ENCODE measurements around the gene GFY.
"Not testable (repeated sequence)": the region's sequence is repeated elsewhere in the genome, so short reads cannot be mapped to it uniquely, and the experiment has no call there.

The GFY gene

DNA sequence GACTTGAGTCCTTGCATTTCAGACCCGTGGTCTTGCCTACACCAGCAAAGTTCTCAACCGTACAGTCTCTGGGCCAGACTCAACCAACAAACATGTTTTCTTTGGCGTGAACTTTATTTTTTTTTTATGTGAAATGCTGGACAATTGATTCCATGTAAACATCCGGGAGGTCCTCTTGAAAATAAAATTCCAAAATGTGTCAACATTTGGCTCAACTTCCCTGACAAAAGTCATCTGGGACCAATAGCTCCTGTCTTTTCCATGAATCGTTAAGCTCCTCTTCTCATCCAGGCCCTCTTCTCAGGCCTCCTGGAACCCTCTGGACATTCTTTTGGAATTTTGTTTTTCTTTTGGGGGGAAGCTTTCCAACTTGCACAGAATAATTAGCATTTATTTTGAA lies 30.6 kb downstream of the GFY start:
- no peak for DNase-seq
- H3K36me3 ChIP-seq (ENCODE audit: control insufficient read depth, insufficient read depth, low read length), result peaks cover 13% of the 10 kb centered on the region
- no peak overlapping the region for H3K27ac ChIP-seq (ENCODE audit: insufficient read depth, low read length, poor library complexity, severe bottlenecking)
- no peaks in the 10 kb centered on the region for H3K27me3 ChIP-seq (replicated peaks; ENCODE audit: control insufficient read depth, insufficient read depth, low read length, poor library complexity, severe bottlenecking)
- no peaks in the 10 kb centered on the region for H3K9me3 ChIP-seq (ENCODE audit: control insufficient read depth, low read length)
- peaks cover 17% of the 10 kb centered on the region for H3K4me1 ChIP-seq (ENCODE audit: control insufficient read depth, insufficient read depth, low read length, poor library complexity, severe bottlenecking)
- H3K4me3 ChIP-seq (ENCODE audit: insufficient read depth, low read depth, low read length, poor library complexity, severe bottlenecking), result no peak overlapping the region

DNA sequence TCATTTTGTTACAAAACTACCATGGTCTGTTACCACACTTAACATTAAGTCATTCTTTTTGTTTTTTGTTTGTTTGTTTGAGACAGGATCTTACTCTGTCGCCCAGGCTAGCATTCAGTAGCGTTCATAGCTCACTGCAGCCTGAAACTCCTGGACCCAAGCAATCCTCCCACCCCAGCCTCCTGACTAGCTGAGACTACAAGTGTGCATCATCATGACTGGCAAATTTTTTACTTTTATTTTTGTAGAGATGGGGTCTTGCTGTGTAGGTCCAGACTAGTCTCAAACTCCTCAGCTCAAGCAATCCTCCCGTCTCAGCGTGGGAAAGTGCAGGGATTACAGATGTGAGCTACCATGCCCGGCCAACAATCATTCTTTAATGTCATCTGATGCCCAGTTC lies 31.1 kb downstream of the GFY start:
- Histone ChIP-seq H3K4me1 (ENCODE audit: control insufficient read depth, insufficient read depth, low read length, poor library complexity, severe bottlenecking) (peaks cover 16% of the 10 kb centered on the region), H3K9me3 (ENCODE audit: control insufficient read depth, low read length) (no peaks in the 10 kb centered on the region), H3K27me3 (replicated peaks; ENCODE audit: control insufficient read depth, insufficient read depth, low read length, poor library complexity, severe bottlenecking) (no peaks in the 10 kb centered on the region), H3K36me3 (ENCODE audit: control insufficient read depth, insufficient read depth, low read length) (peaks cover 13% of the 10 kb centered on the region), H3K27ac (ENCODE audit: insufficient read depth, low read length, poor library complexity, severe bottlenecking) (no peak overlapping the region), H3K4me3 (ENCODE audit: insufficient read depth, low read depth, low read length, poor library complexity, severe bottlenecking) (no peak overlapping the region)
- DNase-seq, result no peak

DNA sequence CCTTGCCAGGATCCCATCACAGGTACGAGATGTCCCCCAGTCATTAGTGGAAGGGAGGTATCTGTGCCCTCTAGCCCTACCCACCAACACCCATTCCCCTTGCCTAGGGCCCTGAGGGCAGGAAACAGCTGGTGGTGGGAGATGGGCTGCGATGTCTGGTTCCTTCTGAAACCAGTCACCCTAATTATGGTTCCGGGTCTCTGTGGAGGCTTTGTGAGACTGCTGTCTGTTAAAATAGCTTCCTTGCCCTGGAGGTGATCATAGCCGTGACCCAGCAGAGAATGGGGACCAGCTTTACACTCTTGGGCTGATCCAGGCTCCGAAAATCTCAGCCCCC lies 33.3 kb downstream of the GFY start:
- Histone ChIP-seq H3K36me3 (ENCODE audit: control insufficient read depth, insufficient read depth, low read length) (peaks cover 13% of the 10 kb centered on the region), H3K27ac (ENCODE audit: insufficient read depth, low read length, poor library complexity, severe bottlenecking) (peak overlapping the region; percentile 56)

DNA sequence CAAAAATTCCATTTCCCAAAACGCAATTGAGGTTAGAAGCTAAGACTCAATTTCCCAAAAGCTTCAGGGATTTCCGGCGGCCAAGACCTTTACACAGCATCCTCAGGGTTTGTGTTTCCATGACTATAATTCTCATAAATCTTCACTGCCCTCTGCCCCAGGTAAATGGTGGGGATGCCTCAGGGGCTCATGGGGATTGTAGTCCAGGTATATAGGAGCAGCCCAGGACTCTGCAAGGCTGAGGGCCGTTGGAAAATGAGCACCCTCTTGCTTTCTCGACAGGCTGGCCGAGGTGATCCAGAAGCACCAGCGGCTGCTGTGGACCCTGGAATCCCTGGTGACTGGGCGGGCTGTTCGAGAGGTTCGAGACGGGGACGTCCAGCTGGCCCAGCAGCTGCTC lies 34.2 kb downstream of the GFY start:
- no peak overlapping the region for H3K27ac ChIP-seq (ENCODE audit: insufficient read depth, low read length, poor library complexity, severe bottlenecking)
- no peak overlapping the region for H3K4me3 ChIP-seq (ENCODE audit: insufficient read depth, low read depth, low read length, poor library complexity, severe bottlenecking)
- no peaks in the 10 kb centered on the region for H3K9me3 ChIP-seq (ENCODE audit: control insufficient read depth, low read length)
- DNase-seq, result no peak
- H3K4me1 ChIP-seq (ENCODE audit: control insufficient read depth, insufficient read depth, low read length, poor library complexity, severe bottlenecking), result peaks cover 7% of the 10 kb centered on the region
- H3K36me3 ChIP-seq (ENCODE audit: control insufficient read depth, insufficient read depth, low read length), result peaks cover 20% of the 10 kb centered on the region
- H3K27me3 ChIP-seq (replicated peaks; ENCODE audit: control insufficient read depth, insufficient read depth, low read length, poor library complexity, severe bottlenecking), result no peaks in the 10 kb centered on the region

More for the DNA sequence above, 33.3 kb downstream of the GFY start:
- Histone ChIP-seq H3K4me1 (ENCODE audit: control insufficient read depth, insufficient read depth, low read length, poor library complexity, severe bottlenecking) (peaks cover 15% of the 10 kb centered on the region), H3K9me3 (ENCODE audit: control insufficient read depth, low read length) (no peaks in the 10 kb centered on the region), H3K27me3 (replicated peaks; ENCODE audit: control insufficient read depth, insufficient read depth, low read length, poor library complexity, severe bottlenecking) (no peaks in the 10 kb centered on the region), H3K4me3 (ENCODE audit: insufficient read depth, low read depth, low read length, poor library complexity, severe bottlenecking) (no peak overlapping the region)
- DNase-seq, result no peak

DNA sequence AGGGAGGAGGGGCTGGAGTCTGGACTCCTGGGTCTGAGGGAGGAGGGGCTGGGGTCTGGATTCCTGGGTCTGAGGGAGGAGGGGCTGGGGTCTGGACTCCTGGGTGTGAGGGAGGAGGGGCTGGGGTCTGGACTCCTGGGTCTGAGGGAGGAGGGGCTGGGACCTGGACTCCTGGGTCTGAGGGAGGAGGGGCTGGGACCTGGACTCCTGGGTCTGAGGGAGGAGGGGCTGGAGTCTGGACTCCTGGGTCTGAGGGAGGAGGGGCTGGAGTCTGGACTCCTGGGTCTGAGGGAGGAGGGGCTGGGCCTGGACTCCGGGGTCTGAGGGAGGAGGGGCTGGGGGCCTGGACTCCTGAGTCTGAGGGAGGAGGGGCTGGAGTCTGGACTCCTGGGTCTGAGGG lies 35.9 kb downstream of the GFY start:
- H3K36me3 ChIP-seq (ENCODE audit: control insufficient read depth, insufficient read depth, low read length), result peaks cover 36% of the 10 kb centered on the region

DNA sequence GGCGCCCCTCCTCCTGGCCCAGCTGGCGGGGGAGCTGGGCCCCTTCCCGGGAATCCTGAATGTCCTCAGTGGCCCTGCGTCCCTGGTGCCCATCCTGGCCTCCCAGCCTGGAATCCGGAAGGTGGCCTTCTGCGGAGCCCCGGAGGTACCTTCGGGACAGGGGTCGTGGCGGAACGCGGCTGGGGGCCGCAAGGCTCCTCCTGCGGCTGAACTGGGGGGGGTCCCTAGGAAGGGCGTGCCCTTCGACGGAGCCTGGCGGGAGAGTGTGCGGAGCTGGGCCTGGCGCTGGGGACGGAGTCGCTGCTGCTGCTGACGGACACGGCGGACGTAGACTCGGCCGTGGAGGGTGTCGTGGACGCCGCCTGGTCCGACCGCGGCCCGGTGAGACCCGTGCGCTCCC lies 36.5 kb downstream of the GFY start:
- H3K4me1 ChIP-seq (ENCODE audit: control insufficient read depth, insufficient read depth, low read length, poor library complexity, severe bottlenecking), result peaks cover 8% of the 10 kb centered on the region
- no peak overlapping the region for H3K4me3 ChIP-seq (ENCODE audit: insufficient read depth, low read depth, low read length, poor library complexity, severe bottlenecking)
- peaks cover 39% of the 10 kb centered on the region for H3K36me3 ChIP-seq (ENCODE audit: control insufficient read depth, insufficient read depth, low read length)
- H3K27me3 ChIP-seq (replicated peaks; ENCODE audit: control insufficient read depth, insufficient read depth, low read length, poor library complexity, severe bottlenecking), result no peaks in the 10 kb centered on the region
- DNase-seq, result no peak
- H3K9me3 ChIP-seq (ENCODE audit: control insufficient read depth, low read length), result no peaks in the 10 kb centered on the region
- H3K27ac ChIP-seq (ENCODE audit: insufficient read depth, low read length, poor library complexity, severe bottlenecking), result no peak overlapping the region

More for the DNA sequence above, 35.9 kb downstream of the GFY start:
- H3K9me3 ChIP-seq (ENCODE audit: control insufficient read depth, low read length); DNase-seq; H3K27me3 ChIP-seq (replicated peaks; ENCODE audit: control insufficient read depth, insufficient read depth, low read length, poor library complexity, severe bottlenecking); H3K27ac ChIP-seq (ENCODE audit: insufficient read depth, low read length, poor library complexity, severe bottlenecking); H3K4me1 ChIP-seq (ENCODE audit: control insufficient read depth, insufficient read depth, low read length, poor library complexity, severe bottlenecking); H3K4me3 ChIP-seq (ENCODE audit: insufficient read depth, low read depth, low read length, poor library complexity, severe bottlenecking): not testable (repeated sequence)

DNA sequence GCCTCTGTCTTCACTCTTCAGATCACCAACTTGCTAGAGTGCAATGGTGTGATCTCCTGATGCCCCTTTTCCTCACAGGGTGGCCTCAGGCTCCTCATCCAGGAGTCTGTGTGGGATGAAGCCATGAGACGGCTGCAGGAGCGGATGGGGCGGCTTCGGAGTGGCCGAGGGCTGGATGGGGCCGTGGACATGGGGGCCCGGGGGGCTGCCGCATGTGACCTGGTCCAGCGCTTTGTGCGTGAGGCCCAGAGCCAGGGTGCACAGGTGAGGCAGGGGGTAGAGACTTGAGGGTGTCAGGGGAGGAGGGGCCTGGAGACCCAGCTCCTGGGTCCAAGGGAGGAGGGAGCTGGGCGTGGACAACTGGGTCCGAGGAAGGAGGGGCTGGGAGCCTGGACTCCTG lies 37.3 kb downstream of the GFY start:
- no peak overlapping the region for H3K4me3 ChIP-seq (ENCODE audit: insufficient read depth, low read depth, low read length, poor library complexity, severe bottlenecking)
- H3K4me1 ChIP-seq (ENCODE audit: control insufficient read depth, insufficient read depth, low read length, poor library complexity, severe bottlenecking), result peaks cover 11% of the 10 kb centered on the region
- H3K27ac ChIP-seq (ENCODE audit: insufficient read depth, low read length, poor library complexity, severe bottlenecking), result no peak overlapping the region
- H3K27me3 ChIP-seq (replicated peaks; ENCODE audit: control insufficient read depth, insufficient read depth, low read length, poor library complexity, severe bottlenecking), result no peaks in the 10 kb centered on the region
- H3K36me3 ChIP-seq (ENCODE audit: control insufficient read depth, insufficient read depth, low read length), result peaks cover 39% of the 10 kb centered on the region
- no peaks in the 10 kb centered on the region for H3K9me3 ChIP-seq (ENCODE audit: control insufficient read depth, low read length)
- DNase-seq, result no peak

DNA sequence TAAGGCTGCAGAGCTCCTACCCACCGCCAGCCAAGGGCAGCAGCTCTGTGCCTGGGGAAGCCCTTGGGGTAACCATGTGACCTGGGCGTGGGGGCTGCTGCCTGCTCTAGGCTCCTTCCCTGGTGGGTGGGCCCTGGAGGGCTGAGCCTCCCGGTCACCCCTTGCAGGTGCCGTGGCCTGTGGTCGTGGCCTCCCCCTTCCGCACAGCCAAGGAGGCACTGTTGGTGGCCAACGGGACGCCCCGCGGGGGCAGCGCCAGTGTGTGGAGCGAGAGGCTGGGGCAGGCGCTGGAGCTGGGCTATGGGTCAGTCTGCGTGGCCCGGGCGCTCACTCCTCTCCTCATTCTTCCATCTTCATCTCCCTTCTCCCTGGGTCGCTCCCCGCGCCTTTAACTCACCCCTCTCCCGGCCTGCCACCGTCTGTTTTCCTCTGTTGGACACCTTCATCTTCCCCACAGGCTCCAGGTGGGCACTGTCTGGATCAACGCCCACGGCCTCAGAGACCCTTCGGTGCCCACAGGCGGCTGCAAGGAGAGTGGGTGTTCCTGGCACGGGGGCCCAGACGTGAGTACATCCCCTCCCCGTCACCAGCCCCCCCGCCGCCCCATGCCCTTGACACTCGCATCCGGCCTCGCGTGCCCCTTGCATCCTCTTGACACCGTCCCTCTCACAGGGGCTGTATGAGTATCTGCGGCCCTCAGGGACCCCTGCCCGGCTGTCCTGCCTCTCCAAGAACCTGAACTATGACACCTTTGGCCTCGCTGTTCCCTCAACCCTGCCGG lies 39.0 kb downstream of the GFY start:
- Histone ChIP-seq H3K27me3 (replicated peaks; ENCODE audit: control insufficient read depth, insufficient read depth, low read length, poor library complexity, severe bottlenecking) (no peaks in the 10 kb centered on the region), H3K4me3 (ENCODE audit: insufficient read depth, low read depth, low read length, poor library complexity, severe bottlenecking) (no peak overlapping the region), H3K36me3 (ENCODE audit: control insufficient read depth, insufficient read depth, low read length) (peaks cover 39% of the 10 kb centered on the region), H3K27ac (ENCODE audit: insufficient read depth, low read length, poor library complexity, severe bottlenecking) (no peak overlapping the region), H3K4me1 (ENCODE audit: control insufficient read depth, insufficient read depth, low read length, poor library complexity, severe bottlenecking) (peaks cover 17% of the 10 kb centered on the region), H3K9me3 (ENCODE audit: control insufficient read depth, low read length) (no peaks in the 10 kb centered on the region)
- DNase-seq, result no peak

DNA sequence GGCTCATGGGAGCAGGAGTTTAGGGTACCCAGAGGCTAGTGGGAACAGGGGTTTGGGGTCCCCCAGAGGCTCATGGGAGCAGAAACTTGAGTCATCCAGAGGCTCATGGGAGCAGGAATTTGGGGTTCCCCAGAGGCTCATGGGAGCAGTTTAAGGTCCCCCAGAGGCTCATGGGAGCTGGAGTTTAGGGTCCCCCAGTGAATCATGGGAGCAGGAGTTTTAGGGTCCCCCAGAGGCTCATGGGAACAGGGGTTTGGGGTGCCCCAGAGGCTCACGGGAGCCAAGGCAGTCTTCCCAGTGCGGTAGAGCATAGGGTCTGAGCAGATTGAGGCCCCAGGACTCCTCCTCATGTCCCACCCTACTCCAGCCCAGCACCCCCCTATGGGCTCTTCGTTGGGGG lies 40.2 kb downstream of the GFY start:
- H3K27me3 ChIP-seq (replicated peaks; ENCODE audit: control insufficient read depth, insufficient read depth, low read length, poor library complexity, severe bottlenecking), result no peaks in the 10 kb centered on the region
- H3K4me3 ChIP-seq (ENCODE audit: insufficient read depth, low read depth, low read length, poor library complexity, severe bottlenecking), result no peak overlapping the region
- H3K27ac ChIP-seq (ENCODE audit: insufficient read depth, low read length, poor library complexity, severe bottlenecking), result peak overlapping the region; percentile 55
- peaks cover 31% of the 10 kb centered on the region for H3K36me3 ChIP-seq (ENCODE audit: control insufficient read depth, insufficient read depth, low read length)
- no peaks in the 10 kb centered on the region for H3K9me3 ChIP-seq (ENCODE audit: control insufficient read depth, low read length)
- DNase-seq, result no peak
- peaks cover 27% of the 10 kb centered on the region for H3K4me1 ChIP-seq (ENCODE audit: control insufficient read depth, insufficient read depth, low read length, poor library complexity, severe bottlenecking)

DNA sequence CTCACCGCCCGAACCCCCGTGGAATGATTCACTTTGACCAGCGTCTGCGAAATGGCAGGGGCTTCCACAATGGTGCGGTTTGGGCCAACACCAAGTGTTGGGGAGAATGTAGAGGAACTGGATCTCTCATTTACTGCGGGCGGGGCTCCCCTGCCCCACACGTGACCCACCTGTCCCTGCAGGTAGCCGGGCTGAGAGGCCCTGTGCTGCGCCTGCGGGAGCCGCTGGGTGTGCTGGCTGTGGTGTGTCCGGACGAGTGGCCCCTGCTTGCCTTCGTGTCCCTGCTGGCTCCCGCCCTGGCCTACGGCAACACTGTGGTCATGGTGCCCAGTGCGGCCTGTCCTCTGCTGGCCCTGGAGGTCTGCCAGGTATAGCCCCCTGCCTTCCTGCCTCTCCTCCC lies 43.0 kb downstream of the GFY start:
- peaks cover 26% of the 10 kb centered on the region for H3K36me3 ChIP-seq (ENCODE audit: control insufficient read depth, insufficient read depth, low read length)
- no peaks in the 10 kb centered on the region for H3K9me3 ChIP-seq (ENCODE audit: control insufficient read depth, low read length)
- DNase-seq, result no peak
- H3K4me1 ChIP-seq (ENCODE audit: control insufficient read depth, insufficient read depth, low read length, poor library complexity, severe bottlenecking), result peaks cover 48% of the 10 kb centered on the region
- peak overlapping the region; percentile 23 for H3K4me3 ChIP-seq (ENCODE audit: insufficient read depth, low read depth, low read length, poor library complexity, severe bottlenecking)
- H3K27ac ChIP-seq (ENCODE audit: insufficient read depth, low read length, poor library complexity, severe bottlenecking), result peak overlapping the region; percentile 93
- no peaks in the 10 kb centered on the region for H3K27me3 ChIP-seq (replicated peaks; ENCODE audit: control insufficient read depth, insufficient read depth, low read length, poor library complexity, severe bottlenecking)
